Common myeloid progenitor, CD34-positive (primary cell): ENCODE data around the gene KCTD2.

ENCODE experiments used
- CTCF ChIA-PET: fragments of 350-600 bp; sonication (Branson Sonifier 250); formaldehyde crosslinking; loops from one replicate; lab custom pipeline; 2021; ENCODE audit warnings: antibody characterized with exemption; lab: Charles Lee
- POLR2A ChIA-PET: fragments of 350-600 bp; sonication (Branson Sonifier 250); formaldehyde crosslinking; loops from one replicate; lab custom pipeline; 2021; ENCODE audit warnings: antibody characterized with exemption; lab: Charles Lee
- DNase-seq, 3 donors: peaks; one replicate each; pipeline versions ENCODE4 v3.0.0 to v3.0.0-alpha.2; 2013
- H3K27ac ChIP-seq, 2 experiments: 1 replicate in 1 of 2; 2 replicates in 1 of 2; pipeline ENCODE4 v1.7.0; 2013; ENCODE audit warnings: inconsistent platforms in 2 of 2, low read length in 2 of 2, mild to moderate bottlenecking in 2 of 2, low read depth in 1 of 2, moderate library complexity in 1 of 2; ENCODE audit not compliant: severe bottlenecking in 2 of 2, insufficient read depth in 1 of 2, poor library complexity in 1 of 2
- H3K27me3 ChIP-seq, 5 experiments: replicated peaks in 2 of 5; 1 replicate in 3 of 5; 2 replicates in 2 of 5; pipeline versions ENCODE4 v1.6.1 to v1.7.0; 2013; ENCODE audit warnings: low read length in 4 of 5, mild to moderate bottlenecking in 2 of 5, moderate library complexity in 2 of 5, inconsistent platforms in 1 of 5; ENCODE audit not compliant: insufficient read depth in 5 of 5, control insufficient read depth in 4 of 5
- H3K36me3 ChIP-seq, 4 experiments: 1 replicate in 2 of 4; 2 replicates in 2 of 4; pipeline versions ENCODE4 v1.6.1 to v1.7.0; 2013; ENCODE audit warnings: low read length in 3 of 4, control low read depth in 1 of 4, mild to moderate bottlenecking in 1 of 4; ENCODE audit not compliant: control insufficient read depth in 4 of 4, insufficient read depth in 4 of 4
- H3K4me1 ChIP-seq, 4 experiments: 1 replicate in 3 of 4; 2 replicates in 1 of 4; pipeline versions ENCODE4 v1.6.1 to v1.7.1; 2013; ENCODE audit warnings: low read length in 3 of 4, mild to moderate bottlenecking in 3 of 4, control low read depth in 1 of 4, inconsistent platforms in 1 of 4, moderate library complexity in 1 of 4; ENCODE audit not compliant: control insufficient read depth in 4 of 4, insufficient read depth in 4 of 4; ENCODE audit errors: control extremely low read depth in 1 of 4
- H3K4me3 ChIP-seq, 7 experiments: 1 replicate in 4 of 7; 2 replicates in 3 of 7; pipeline versions ENCODE4 v1.5.1 to v1.7.0; 2013; ENCODE audit warnings: mild to moderate bottlenecking in 7 of 7, low read length in 6 of 7, moderate library complexity in 6 of 7, inconsistent platforms in 2 of 7, low read depth in 2 of 7, control low read depth in 1 of 7; ENCODE audit not compliant: insufficient read depth in 4 of 7, control insufficient read depth in 1 of 7; ENCODE audit errors: extremely low read depth in 1 of 7
- H3K9me3 ChIP-seq, 5 experiments: 1 replicate in 4 of 5; 2 replicates in 1 of 5; pipeline versions ENCODE4 v1.6.1 to v1.7.1; 2013; ENCODE audit warnings: low read length in 4 of 5, mild to moderate bottlenecking in 2 of 5, inconsistent platforms in 1 of 5, low read depth in 1 of 5, moderate library complexity in 1 of 5; ENCODE audit not compliant: control insufficient read depth in 4 of 5, insufficient read depth in 2 of 5; ENCODE audit errors: control extremely low read depth in 1 of 5
- WGBS: methylation state at CpG from one replicate; pipeline ENCODE4 v1.1.5; 2013; ENCODE audit not compliant: insufficient coverage; 5-methylcytosine and 5-hydroxymethylcytosine counted together

The KCTD2 gene

GRCh38 chr17:75048249-75048878 is 1.3 kb downstream of the KCTD2 start:
- H3K27ac ChIP-seq, result no peak overlapping the region
- POLR2A ChIA-PET, result interaction anchor here (0.6 kb wide), 1 partner anchor 222 kb away, joined by 3 read pairs; no protein-coding TSS in a partner anchor
- H3K9me3 ChIP-seq, result no peaks in the 10 kb centered on the region
- H3K27me3 ChIP-seq, result no peaks in the 10 kb centered on the region
- peak overlapping the region in 6 of 7 experiments; percentile 60 to 98 (median 94) for H3K4me3 ChIP-seq
- peaks cover 9 to 23% (median 18%) of the 10 kb centered on the region in 4 experiments for H3K4me1 ChIP-seq
- H3K36me3 ChIP-seq, result peaks cover 8 to 20% (median 14%) of the 10 kb centered on the region in 4 experiments
- CTCF ChIA-PET, result interaction anchor here (0.7 to 2.2 kb wide), 11 partner anchors 9 to 153 kb away, joined by 3 to 18 read pairs (median 4); partner anchors contain the start of gene MRPL58
- DNase-seq, result peak in 1 of 3 donors; percentile 11
- 61% methylated on average over 3 of the region's 5 CpGs for WGBS

- no peak overlapping the region for H3K27ac ChIP-seq
- ChIA-PET CTCF (interaction anchor here (0.9 to 2.2 kb wide), 11 partner anchors 8 to 153 kb away, joined by 3 to 18 read pairs (median 4); no protein-coding TSS in a partner anchor), POLR2A (no interaction called here)
Measured at GRCh38 chr17:75049057-75049456, 2.0 kb downstream of the KCTD2 start.

GRCh38 chr17:75049706-75050105 is 2.7 kb downstream of the KCTD2 start:
- Histone ChIP-seq H3K36me3 (peaks cover 8 to 27% (median 19%) of the 10 kb centered on the region in 4 experiments), H3K4me3 (no peak overlapping the region), H3K27ac (no peak overlapping the region), H3K4me1 (peaks cover 9 to 22% (median 18%) of the 10 kb centered on the region in 4 experiments), H3K27me3 (no peaks in the 10 kb centered on the region), H3K9me3 (no peaks in the 10 kb centered on the region)
- POLR2A ChIA-PET, result interaction anchor here (0.8 kb wide), 1 partner anchor 16 kb away, joined by 3 read pairs; no protein-coding TSS in a partner anchor
- DNase-seq, result no peak
- CTCF ChIA-PET, result interaction anchor here (1.2 to 1.7 kb wide), 5 partner anchors 10 to 89 kb away, joined by 3 to 5 read pairs (median 4); no protein-coding TSS in a partner anchor

More at GRCh38 chr17:75049057-75049456, 2.0 kb downstream of the KCTD2 start:
- Histone ChIP-seq H3K27me3 (no peaks in the 10 kb centered on the region), H3K36me3 (peaks cover 8 to 23% (median 18%) of the 10 kb centered on the region in 4 experiments), H3K4me3 (no peak overlapping the region), H3K9me3 (no peaks in the 10 kb centered on the region), H3K4me1 (peaks cover 9 to 23% (median 18%) of the 10 kb centered on the region in 4 experiments)
- 96% methylated on average over 4 of the region's 5 CpGs for WGBS
- no peak for DNase-seq

- Histone ChIP-seq H3K36me3 (peaks cover 9 to 42% (median 25%) of the 10 kb centered on the region in 4 experiments), H3K9me3 (no peaks in the 10 kb centered on the region), H3K4me3 (no peak overlapping the region), H3K27me3 (no peaks in the 10 kb centered on the region), H3K4me1 (peaks cover 9 to 16% (median 13%) of the 10 kb centered on the region in 4 experiments), H3K27ac (no peak overlapping the region)
- DNase-seq, result no peak
- 100% methylated on average over 2 of the region's 2 CpGs for WGBS
- POLR2A ChIA-PET, result no interaction called here
- CTCF ChIA-PET, result interaction anchor here (0.5 to 1.8 kb wide), 2 partner anchors 14 to 71 kb away, joined by 4 to 5 read pairs; no protein-coding TSS in a partner anchor
Measured at GRCh38 chr17:75051941-75052340, 4.9 kb downstream of the KCTD2 start.

GRCh38 chr17:75059369-75060345 is 12.6 kb downstream of the KCTD2 start:
- peaks cover 1 to 10% (median 5%) of the 10 kb centered on the region in 4 experiments for H3K4me1 ChIP-seq
- peak; percentile 69 to 79 (median 78) for DNase-seq
- no peaks in the 10 kb centered on the region for H3K9me3 ChIP-seq
- WGBS, result 78% methylated on average over 21 of the region's 25 CpGs
- no peaks in the 10 kb centered on the region for H3K27me3 ChIP-seq
- H3K36me3 ChIP-seq, result peaks cover 10 to 60% (median 46%) of the 10 kb centered on the region in 4 experiments
- no peak overlapping the region for H3K4me3 ChIP-seq
- ChIA-PET CTCF (interaction anchor here (0.6 to 9.9 kb wide), 34 partner anchors 10 to 245 kb away, joined by 3 to 107 read pairs (median 4); partner anchors contain the start of genes ARMC7, KCTD2, NT5C and SLC16A5), POLR2A (interaction anchor here (0.6 to 1.5 kb wide), 6 partner anchors 47 to 121 kb away, joined by 3 to 6 read pairs (median 4); partner anchors contain the start of gene ARMC7)
- peak overlapping the region; percentile 46 to 68 for H3K27ac ChIP-seq

- ChIA-PET POLR2A (interaction anchor here (0.6 to 1.5 kb wide), 4 partner anchors 14 to 49 kb away, joined by 3 to 6 read pairs (median 4); partner anchors contain the start of gene ARMC7), CTCF (interaction anchor here (0.6 to 9.9 kb wide), 25 partner anchors 12 to 179 kb away, joined by 3 to 107 read pairs (median 6); partner anchors contain the start of genes ARMC7, KCTD2, MRPL58 and NT5C)
- 92% methylated on average over 17 of the region's 26 CpGs for WGBS
- H3K4me3 ChIP-seq, result no peak overlapping the region
- no peak for DNase-seq
- H3K36me3 ChIP-seq, result peaks cover 9 to 64% (median 50%) of the 10 kb centered on the region in 4 experiments
- no peaks in the 10 kb centered on the region for H3K27me3 ChIP-seq
- peaks cover 1 to 14% (median 10%) of the 10 kb centered on the region in 4 experiments for H3K4me1 ChIP-seq
- H3K9me3 ChIP-seq, result no peaks in the 10 kb centered on the region
- H3K27ac ChIP-seq, result peak overlapping the region in 1 of 2 experiments; percentile 68
Measured at GRCh38 chr17:75060434-75061054, 13.5 kb downstream of the KCTD2 start.
